Fibroblast of gingiva (primary cell): ENCODE results near the gene SLC16A9.

ENCODE experiments used
- DNase-seq: peaks from one replicate; pipeline ENCODE4 v3.0.0-alpha.2; 2011; ENCODE audit warnings: low read depth

The SLC16A9 gene

DNA sequence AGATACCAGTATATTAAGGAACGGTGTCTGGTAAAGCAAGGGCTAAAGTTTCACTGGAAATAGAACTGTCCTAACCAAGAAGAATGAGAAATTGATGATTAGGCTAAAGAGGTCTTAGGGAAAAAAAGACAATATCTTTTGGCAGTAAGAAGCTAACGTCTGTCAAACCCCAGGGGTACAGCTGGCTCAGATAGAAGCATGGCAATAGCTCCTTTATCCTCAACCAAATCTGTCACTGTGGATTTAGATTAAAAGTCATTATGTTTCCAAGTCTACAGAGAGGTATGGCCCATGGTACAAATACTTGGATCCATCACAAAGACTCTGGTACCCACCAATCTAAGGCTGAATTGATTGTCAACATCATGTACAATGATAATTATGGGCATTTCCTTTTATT is 8.6 kb upstream of the SLC16A9 start:
- DNase-seq, result no peak

DNA sequence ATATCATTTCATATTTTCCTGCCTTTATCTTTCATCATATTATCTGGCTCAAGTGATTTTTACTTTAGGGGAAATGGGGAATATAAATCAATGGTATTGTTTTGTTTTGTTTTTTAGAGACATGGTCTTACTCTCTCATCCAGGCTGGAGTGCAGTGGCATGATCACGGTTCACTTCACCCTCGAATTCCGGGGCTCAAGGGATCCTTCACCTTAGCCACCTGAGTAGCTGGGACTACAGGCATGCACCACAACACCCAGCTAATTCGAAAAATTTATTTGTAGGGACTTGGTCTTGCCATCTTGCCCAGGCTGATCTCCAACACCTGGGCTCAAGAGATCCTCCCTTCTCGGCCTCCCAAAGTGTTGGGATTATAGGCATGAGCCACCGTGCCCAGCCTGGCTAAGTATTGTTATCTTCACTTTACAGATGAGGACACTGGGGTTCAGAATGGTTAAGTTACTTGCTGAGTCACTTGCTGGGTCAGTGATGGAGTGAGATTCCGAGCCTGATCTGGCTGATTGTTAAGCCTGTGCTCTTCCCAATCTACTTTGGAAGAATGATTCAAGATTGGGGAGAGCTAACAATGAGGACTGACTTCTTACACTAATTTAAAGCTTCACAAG is 3.7 kb upstream of the SLC16A9 start:
- no peak for DNase-seq

GRCh38 chr10:59711871-59712494 is 2.3 kb upstream of the SLC16A9 start:
- no peak for DNase-seq

GRCh38 chr10:59708816-59709394 is 745 bp downstream of the SLC16A9 start:
- no peak for DNase-seq

DNA sequence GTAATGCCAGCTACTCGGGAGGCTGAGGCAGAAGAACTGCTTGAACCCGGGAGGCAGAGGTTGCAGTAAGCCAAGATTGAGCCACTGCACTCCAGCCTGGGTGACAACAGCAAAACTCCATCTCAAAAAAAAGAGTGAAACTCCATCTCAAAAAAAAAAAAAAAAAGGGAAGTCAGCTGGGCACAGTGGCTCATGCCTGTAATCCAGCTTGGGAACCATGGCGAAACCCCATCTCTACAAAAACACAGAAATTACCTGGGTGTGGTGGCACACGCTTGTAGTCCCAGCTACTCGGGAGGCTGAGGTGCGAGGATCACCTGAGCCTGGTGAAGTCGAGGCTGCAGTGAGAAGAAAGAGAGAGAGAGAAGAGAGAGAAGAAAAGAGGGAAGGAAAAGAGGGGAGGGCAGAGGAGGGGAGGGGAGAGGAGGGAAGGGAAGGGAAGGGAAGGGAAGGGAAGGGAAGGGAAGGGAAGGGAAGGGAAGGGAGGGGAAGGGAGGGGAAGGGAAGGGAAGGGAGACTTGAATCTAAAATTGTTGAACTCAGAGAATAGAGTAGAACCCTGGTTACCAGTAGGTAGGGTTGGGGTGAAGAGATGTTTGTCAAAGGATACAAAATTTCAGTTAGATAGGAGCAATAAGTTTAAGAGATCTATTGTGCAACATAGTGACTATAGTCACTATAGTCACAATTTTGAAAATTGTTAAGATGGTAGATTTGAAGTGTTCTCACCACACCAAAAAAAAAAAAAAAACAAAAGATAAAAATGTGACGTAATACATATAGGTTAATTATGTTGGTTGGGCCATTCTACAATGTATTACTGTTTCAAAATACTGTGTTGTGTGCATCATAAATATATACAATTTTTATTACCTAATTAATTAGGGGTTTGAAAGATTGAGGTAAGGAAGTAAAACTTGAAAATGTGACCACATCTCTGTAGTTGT is 2.5 kb downstream of the SLC16A9 start:
- DNase-seq, result no peak

DNA sequence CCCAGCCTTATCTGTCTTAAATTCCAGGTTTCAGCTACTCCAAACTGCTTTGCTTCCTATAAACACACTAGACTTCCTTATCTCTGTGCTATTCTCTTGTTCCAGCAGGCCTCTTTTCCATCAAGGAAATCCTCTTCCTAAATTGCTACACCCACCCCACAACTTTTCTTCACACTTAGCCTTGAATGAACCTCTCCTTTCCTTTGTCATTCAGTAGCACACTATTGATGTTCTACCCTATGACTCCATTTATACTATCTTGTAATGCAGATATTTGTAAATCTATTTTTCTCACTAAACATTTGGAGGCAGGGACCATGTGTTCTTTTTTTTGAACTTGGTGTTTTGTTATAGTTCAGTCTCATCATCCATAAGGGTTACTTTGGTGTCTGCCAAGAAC is 3.7 kb downstream of the SLC16A9 start:
- DNase-seq, result no peak

DNA sequence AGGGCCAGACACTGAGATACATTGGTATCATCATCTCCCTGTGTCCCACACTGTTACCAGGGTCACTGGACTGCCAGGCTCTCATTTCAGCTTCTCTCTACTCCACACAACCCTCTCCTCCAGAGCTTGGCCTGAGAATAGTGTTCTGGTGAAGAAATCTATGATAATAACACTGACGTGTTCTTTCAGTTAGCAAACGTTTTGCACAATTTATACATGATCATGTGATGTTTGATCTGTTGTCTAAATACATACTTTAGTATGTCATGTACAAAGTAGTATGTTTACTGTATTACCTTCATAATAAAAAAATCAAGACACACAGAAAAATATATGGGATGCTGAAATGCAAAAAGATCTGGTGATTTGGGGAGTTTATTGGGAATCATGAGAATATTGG is 5.0 kb downstream of the SLC16A9 start:
- no peak for DNase-seq

DNA sequence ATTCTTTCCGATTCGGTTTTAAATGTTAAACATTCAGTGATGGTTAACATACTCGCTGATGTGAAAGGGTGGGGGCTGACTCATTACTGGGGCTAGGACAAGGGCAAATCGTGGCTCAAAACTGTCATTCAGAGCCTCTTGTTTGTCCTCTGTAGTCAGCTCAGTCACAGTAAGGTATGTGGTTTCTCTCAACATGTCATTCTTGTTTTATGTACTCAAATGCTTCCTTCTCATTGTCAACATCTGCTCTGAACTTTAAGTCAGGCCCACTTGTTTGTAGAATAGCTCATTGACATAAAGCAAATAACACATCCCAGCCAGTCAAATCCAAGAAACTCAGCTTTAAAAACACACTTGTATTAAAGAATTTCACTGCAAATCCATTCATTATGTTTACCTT is 7.3 kb downstream of the SLC16A9 start:
- no peak for DNase-seq

DNA sequence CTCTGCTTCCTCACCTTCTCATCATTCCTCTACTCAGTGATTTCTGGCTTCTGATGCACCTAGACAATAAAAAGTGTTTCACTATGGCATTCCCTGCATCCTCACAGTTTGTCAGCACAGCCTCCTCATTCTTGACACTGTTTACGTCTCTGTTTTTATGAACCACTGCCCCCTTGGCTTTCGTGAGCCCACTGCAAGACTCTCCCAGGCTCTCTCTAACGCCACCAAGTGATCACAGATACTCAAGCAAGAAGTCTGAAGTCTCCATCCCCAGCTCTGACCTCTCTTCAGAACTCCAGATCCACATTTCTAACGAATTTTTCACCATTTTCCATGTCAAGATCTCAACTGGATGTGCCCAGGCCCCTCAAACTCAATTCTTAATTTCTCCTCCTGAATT is 8.9 kb downstream of the SLC16A9 start:
- DNase-seq, result no peak

DNA sequence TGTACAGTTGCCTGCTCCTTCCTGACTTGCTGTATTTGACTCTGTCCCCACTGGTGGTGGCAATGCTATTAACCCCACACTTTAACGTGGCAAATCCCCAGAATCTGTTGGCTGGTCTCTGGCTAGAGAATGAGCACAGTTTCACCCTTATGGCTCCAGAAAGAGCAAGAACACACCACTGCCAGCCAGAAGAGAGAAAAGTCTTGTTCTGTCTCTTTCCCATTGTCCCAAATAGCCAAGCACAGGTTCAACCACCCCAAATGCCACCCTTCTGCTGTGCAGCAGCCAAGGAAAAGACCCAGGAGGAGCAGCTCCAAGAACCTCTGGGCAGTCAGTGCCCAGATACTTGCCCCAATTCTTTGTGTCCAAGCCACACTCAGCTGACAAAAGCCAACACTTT is 11.3 kb downstream of the SLC16A9 start:
- no peak for DNase-seq

- no peak for DNase-seq
These were observed 14.0 kb downstream of the SLC16A9 start for GRCh38 chr10:59695637-59696036.

GRCh38 chr10:59694936-59695335 is 14.7 kb downstream of the SLC16A9 start:
- DNase-seq, result no peak

GRCh38 chr10:59692113-59692512 is 17.5 kb downstream of the SLC16A9 start:
- no peak for DNase-seq

DNA sequence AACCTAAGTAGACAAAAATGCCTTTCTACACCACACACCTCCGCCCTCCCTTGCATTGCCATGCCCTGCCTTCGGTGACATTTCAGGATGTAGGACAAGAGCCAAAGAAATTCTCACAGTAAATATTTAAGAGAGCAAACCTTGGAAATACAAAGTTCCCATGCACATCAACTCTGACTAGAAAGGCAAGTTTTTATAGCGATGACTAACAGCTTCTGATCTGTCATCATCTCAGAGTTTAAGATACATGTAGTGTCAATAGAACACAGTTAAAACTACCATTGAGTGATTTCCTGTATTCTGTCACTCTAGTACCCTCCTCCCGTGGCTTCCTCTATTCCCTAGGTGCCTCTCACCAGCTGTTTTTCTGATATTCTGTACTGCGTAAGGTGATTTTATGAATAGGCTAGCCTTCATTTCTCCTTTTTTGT is 20.7 kb downstream of the SLC16A9 start:
- DNase-seq, result no peak

DNA sequence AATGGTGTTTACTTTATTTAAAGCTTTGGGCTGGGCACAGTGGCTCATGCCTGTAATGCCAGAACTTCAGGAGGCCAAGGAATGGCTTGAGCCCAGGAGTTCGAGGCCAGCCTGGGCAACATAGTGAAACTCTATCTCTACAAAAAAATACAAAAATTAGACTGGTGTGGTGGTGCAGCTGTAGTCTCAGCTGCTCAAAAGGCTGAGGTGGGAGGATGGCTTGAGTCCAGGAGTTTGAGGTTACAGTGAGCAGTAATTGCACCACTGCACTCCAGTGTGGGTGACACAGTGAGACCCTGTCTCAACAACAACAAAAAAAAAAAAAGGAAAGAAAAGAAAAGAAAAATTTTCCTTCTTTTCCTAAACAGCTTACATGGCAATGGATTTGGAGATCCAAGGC is 22.0 kb downstream of the SLC16A9 start:
- no peak for DNase-seq

DNA sequence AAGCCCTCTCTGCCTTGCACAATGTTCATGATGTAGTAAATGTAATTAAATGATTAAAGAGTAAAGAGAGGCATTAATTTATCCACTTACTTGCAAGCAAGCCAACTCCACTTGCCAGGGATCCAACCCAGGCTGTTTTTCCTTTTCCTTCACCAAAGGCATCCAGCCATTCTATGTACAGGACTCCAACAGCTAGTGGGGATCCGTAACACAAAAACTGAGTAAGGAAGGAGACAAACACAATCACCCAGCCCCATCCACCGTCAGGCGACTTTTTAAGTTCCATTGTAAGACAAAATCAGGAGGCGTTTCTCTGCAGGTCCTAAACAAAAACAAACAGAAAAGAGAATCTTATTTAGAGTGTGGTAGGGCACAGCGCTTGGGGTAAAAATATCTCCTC is 25.6 kb downstream of the SLC16A9 start:
- no peak for DNase-seq

- DNase-seq, result no peak
These were observed 26.4 kb downstream of the SLC16A9 start for GRCh38 chr10:59682986-59683937.

- no peak for DNase-seq
These were observed 29.5 kb downstream of the SLC16A9 start for GRCh38 chr10:59680199-59680598.

DNA sequence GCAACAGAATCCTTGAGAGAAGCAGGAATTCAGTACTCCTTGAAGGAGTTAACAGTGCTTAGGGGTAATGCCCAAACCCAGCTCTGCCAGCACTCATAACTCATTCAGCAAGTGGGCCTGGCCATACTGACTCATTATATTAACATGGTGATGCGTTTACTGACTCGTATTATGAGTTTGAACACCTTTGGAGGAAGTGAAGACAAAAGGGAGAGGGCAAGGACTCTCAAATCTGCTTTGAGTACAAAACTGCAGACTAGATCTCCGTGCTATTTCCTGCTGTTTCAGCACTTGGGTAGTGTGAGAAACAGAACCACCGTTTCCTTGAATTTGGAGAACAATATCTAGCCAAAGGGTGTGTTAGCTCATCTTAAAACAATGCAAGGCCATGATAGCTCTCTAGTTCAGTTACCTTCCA is 30.8 kb downstream of the SLC16A9 start:
- no peak for DNase-seq

DNA sequence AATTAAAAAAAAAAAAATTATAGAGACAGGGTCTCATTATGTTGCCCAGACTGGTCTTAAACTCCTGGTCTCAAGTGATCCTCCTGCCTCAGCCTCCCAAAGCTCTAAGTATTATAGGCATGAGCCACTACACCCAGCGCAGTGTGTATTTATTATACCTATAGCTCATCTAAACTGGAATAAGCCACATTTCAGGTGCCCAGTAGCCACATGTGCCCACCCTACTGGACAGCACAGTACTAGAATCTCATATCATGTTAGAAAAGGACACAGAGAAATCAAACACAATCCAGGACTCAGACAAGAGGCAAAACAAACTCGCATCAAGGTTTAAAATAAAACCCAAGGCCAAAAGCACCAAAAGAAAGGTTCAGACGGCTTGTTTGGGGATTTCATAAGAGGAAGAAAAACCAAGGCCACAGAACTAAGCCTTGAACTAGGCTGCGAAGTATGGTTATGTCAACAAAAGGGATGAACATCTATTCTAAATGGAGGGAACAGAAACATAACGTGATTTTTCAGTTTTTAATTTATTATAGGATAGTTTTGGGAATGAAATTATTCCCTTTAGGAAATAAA is 32.3 kb downstream of the SLC16A9 start:
- DNase-seq, result no peak

GRCh38 chr10:59675812-59676211 is 33.8 kb downstream of the SLC16A9 start:
- DNase-seq, result no peak
